Coronary artery (tissue), 2 donors: ENCODE results near the gene TRIB2.

Experiments
- DNase-seq: peaks from one replicate; pipeline ENCODE4 v3.0.0-alpha.2; 2017; ENCODE audit warnings: low spot score
- H3K27ac ChIP-seq, 2 donors: fragments of 200-600 bp; sonication (generic); one replicate each; pipeline ENCODE4 v1.5.1; 2016 to 2019
- H3K4me3 ChIP-seq: fragments of 200-600 bp; sonication (generic); 2 replicates; pipeline ENCODE4 v1.5.1; 2016; ENCODE audit warnings: mild to moderate bottlenecking, moderate library complexity
- TF ChIP-seq, protein P1 (sequence below): fragments of 200-600 bp; sonication (generic); IDR thresholded peaks from one replicate; pipeline ENCODE4 v1.5.1; 2019; ENCODE audit warnings: antibody characterized with exemption

Gene TRIB2

DNA sequence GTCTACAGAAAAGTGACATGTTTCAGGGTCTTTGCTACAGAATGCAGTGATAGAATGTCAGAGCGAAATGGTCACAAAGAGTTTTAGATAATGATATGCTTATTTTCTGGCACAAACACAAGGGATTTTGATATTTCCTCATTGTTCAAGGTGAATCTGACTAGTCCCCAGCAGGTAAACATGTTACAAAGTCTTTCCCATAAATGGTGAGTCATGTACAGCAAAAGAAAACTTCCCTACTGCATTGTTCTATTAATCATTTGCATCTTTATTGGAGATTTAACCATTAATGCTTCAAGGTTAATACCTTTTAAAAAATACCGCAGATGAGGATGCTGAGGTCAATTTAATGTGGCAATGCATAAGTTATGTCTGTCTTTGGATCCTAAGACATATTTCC, 19.1 kb upstream of the TRIB2 start:
- no peak overlapping the region for H3K27ac ChIP-seq

DNA sequence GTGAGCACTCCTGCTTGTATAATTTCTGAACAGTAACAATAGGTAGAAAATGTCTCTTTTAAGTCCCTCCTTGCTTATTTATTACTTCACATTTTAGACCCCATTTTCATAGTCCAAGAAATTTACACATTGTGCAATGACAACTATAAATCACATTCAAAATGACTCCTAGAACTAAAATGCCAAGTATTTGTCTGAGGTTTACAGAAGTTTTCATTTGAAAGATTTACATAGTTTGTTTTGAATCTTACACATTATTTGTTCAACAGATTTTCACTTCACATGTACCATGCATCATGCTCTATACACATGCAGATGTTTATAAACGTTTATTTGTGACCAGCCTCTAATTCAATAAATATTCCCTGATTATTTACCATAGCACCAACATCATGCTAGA, 15.7 kb upstream of the TRIB2 start:
- H3K27ac ChIP-seq: no peak overlapping the region
- H3K4me3 ChIP-seq: no peak overlapping the region
- TF ChIP-seq, protein P1, sequence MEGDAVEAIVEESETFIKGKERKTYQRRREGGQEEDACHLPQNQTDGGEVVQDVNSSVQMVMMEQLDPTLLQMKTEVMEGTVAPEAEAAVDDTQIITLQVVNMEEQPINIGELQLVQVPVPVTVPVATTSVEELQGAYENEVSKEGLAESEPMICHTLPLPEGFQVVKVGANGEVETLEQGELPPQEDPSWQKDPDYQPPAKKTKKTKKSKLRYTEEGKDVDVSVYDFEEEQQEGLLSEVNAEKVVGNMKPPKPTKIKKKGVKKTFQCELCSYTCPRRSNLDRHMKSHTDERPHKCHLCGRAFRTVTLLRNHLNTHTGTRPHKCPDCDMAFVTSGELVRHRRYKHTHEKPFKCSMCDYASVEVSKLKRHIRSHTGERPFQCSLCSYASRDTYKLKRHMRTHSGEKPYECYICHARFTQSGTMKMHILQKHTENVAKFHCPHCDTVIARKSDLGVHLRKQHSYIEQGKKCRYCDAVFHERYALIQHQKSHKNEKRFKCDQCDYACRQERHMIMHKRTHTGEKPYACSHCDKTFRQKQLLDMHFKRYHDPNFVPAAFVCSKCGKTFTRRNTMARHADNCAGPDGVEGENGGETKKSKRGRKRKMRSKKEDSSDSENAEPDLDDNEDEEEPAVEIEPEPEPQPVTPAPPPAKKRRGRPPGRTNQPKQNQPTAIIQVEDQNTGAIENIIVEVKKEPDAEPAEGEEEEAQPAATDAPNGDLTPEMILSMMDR: no peak
- DNase-seq: no peak

More for the DNA sequence above, 19.1 kb upstream of the TRIB2 start:
- TF ChIP-seq, protein P1: no peak
- no peak for DNase-seq
- H3K4me3 ChIP-seq: no peak overlapping the region

DNA sequence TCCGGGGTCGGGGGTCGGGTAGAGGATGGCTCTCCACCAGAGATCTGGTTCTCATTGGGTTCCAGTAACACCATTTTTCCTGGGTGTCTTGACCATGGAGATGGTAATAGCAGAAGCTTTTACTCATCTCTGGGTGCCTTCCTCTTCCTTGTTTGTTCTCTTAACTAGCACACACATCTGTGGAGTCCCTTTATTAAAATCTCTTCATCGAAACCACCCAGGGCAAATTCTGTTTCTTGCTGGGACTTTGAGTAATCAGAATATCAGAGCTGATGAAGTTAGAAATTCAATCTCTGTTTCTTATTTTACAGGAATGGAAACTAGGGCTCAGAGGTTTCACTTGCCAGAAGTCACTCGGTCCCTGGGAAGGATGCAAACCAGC, 15.0 kb upstream of the TRIB2 start:
- DNase-seq: no peak
- no peak overlapping the region for H3K4me3 ChIP-seq
- TF ChIP-seq, protein P1: no peak
- no peak overlapping the region for H3K27ac ChIP-seq

DNA sequence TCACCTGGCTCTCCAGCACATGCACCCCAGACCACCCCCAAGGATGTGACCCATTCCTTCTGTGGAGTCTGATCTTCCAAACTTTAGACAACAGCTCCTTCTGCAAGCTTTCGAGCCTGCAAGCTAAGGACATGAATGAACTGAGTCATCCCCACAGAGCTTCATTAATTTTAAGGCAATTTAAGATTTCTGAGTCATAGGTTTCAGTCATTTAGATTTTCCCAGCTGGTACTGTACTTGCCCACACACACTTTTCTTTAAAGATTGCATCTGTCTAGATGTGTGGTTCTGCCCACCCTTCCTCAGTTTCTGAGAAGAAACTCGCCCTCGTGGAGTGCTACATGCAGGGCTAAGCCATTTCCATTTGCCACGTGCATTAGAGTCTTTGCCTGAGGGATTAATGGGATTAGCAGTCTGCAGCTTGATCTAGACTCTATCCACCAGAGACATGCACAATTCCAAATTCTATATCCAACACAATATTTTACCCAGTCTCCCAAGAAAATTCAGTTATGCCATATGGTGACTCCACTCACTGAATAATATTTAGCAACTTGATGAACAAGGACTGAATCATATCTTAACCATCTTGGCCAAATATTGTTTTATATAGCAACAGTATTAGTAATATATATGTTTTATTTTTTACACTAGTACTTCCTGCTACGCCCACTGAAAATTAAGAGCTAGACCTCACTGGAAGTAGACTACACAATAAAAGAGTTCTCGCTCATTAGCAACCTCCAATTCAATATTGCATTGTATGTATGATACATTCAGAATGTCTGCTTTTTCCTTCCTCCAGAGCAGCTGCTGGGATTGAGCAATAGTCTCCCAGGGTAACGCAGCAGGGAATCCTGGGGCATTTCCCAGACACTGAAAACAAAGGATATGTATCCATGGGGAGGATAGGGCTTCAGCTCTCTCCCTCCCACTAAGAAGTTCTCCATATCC, 14.3 kb upstream of the TRIB2 start:
- TF ChIP-seq, protein P1: no peak
- peak overlapping the region in 1 of 2 donors; percentile 21 for H3K27ac ChIP-seq
- no peak overlapping the region for H3K4me3 ChIP-seq
- DNase-seq: no peak

DNA sequence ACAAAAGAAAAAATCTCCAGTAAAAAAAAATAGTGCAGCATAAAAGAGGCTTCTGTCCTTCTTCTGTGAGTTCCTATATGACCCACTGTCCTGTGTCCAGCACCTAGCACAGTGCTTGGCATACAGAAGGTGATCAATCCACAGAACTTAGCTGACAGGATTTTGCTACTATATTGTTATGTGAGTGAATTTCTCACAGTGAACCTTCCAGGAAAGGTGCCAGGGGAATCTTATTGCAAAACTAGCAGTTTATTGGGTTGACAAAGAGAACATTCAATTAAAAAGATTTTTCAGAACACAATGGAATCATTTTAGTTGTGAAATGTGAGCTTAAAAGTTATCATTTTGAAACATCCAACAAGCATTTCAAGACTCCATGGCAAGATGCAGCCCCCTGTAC, 12.4 kb upstream of the TRIB2 start:
- no peak overlapping the region for H3K4me3 ChIP-seq
- no peak for DNase-seq
- no peak overlapping the region for H3K27ac ChIP-seq
- TF ChIP-seq, protein P1: no peak

DNA sequence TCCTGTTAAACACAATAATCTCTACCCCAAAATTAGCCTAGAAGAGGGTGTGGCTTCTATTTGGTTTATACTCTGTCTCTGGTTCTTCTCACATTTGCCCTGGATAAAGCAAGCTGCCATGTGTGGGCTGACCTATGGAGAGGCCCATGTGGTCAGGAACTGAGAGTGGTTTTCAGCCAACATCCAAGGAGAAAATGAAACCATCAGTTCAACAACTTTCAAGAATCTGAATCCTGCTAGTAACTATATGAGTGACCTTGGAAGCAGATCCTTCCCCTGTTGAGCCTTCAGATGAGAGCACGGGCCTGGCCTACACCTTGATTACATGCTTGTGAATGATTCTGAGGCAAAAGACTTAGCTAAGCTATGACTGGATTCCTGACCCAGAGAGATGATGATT, 11.5 kb upstream of the TRIB2 start:
- no peak overlapping the region for H3K4me3 ChIP-seq
- DNase-seq: no peak
- H3K27ac ChIP-seq: no peak overlapping the region
- TF ChIP-seq, protein P1: no peak

DNA sequence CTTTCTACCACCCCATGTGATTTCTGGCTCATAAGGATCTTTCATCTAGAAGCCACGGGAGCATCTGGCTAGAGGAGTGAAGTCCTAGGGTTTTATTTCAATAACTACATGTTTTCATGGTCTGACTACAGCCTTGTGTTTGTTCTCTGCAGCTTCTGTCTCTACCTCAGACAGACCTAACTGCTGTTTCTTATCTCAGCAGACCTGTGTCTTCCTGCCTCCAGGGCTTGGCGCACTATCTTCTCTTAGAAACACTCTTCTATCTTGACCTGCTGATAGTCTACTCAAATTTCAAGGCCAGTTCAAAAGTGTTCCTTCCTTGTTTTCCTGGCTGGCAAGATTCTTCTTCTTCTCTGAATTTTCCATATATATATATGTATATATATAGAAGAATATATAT, 11.0 kb upstream of the TRIB2 start:
- TF ChIP-seq, protein P1: no peak
- Histone ChIP-seq H3K4me3 (no peak overlapping the region), H3K27ac (no peak overlapping the region)
- no peak for DNase-seq
